ENCODE measurements around the gene UNC93A.

- no peak for TF ChIP-seq CTCF (IDR thresholded peaks at IDR 0.05; ENCODE audit: insufficient read depth, low read length, poor library complexity, severe bottlenecking)
- no peak for TF ChIP-seq EZH2phosphoT487 (conservative IDR thresholded peaks at IDR 0.05; ENCODE audit: low read length)
Measured at GRCh38 chr6:167305796-167306195, 14.7 kb downstream of the UNC93A start.

Measured in SU-DHL-6 (cell line).